Ramos (cell line): ENCODE data around the gene COG5.

Experiments
- in situ Hi-C: fragments of 300-500 bp; cut with MboI; formaldehyde crosslinking; loops from one replicate; pipeline ENCODE4 v1.14.3; 2022; ENCODE audit warnings: low sequenced_read_pairs; ENCODE audit not compliant: unreplicated experiment

The COG5 gene

DNA sequence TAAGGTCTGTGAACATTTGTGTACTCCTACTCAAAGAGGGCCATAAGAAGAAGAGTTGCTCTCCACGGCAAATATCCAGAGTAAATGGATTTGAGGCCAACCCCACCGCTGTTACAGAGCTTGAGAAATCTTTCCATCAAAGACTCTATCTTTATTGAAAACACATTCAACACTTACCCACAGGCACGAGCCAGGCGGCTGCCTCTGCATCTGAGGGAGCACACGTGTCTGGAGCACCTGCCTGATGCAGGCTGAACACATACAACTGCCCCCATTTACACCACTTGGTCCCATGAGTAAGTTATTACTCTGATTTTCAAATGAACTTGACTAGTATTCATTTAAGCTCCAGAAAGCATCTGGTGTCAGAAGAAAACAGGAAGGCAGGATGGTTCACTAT, 356.3 kb downstream of the COG5 start:
- in situ Hi-C loops, result no loop called here

- in situ Hi-C loops, result no loop called here
Measured at GRCh38 chr7:107206706-107207105, 357.0 kb downstream of the COG5 start.

GRCh38 chr7:107206136-107206535, 357.6 kb downstream of the COG5 start:
- in situ Hi-C loops, result no loop called here

GRCh38 chr7:107203607-107204006, 360.1 kb downstream of the COG5 start:
- in situ Hi-C loops, result no loop called here

GRCh38 chr7:107201795-107202450, 361.8 kb downstream of the COG5 start:
- in situ Hi-C loops, result no loop called here

DNA sequence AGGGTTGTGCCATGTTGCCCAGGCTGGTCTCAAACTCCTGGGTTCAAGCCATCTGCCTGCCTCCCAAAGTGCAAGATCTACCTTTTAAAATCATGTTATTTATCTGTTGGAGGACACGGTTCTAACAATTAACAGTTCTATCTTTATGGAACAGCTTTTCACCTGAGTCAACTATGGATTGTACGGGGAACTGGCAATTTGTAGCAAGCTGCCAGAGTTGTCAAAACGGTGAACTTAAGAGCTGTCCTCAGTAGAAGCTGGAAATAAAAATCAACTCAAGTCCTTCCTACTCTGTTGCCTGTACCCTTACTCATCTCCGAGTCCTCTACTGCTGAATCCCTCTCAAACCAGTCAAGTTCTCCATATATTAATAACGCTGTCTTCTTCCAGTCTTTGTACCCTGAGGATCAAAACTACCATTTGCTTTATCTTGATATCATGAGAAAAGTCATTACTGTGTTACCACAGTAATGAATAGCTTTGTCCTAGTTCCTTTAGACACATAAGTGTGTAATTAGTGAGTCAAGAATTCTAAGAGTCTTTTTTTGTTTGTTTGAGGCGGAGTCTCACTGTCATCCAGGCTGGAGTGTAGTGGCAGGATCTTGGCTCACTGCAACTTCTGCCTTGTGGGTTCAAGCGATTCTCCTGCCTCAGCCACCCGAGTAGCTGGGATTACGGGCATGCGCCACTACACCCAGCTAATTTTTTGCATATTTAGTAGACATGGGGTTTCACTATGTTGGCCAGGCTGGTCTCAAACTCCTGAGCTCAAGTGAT, 366.7 kb downstream of the COG5 start:
- in situ Hi-C loops, result loop anchor here (25.0 kb wide), 1 partner anchor 540 kb away; the partner anchor contains the start of gene CBLL1

GRCh38 chr7:107194052-107194451, 369.7 kb downstream of the COG5 start:
- in situ Hi-C loops, result loop anchor here (25.0 kb wide), 1 partner anchor 543 kb away; the partner anchor contains the start of gene CBLL1

DNA sequence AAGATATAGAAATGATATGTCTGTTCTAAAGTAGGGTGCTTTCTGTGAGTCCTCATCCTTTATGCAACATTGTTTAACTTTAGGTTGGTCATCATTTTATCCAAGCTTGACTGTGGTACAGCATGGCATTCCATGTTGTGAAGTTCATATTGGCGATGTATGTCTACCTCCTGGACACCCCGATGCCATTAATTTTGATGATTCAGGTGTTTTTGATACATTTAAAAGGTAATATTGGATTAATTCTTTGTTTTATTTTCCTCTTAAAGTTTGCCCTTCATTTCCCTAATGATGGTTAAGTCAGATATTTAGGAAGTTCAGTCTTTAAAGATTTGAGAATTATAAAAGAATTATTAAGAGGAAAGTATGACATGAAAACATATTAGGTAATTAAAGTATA, 373.6 kb downstream of the COG5 start:
- in situ Hi-C loops, result loop anchor here (25.0 kb wide), 1 partner anchor 547 kb away; the partner anchor contains the start of gene CBLL1

GRCh38 chr7:107187774-107188173, 375.9 kb downstream of the COG5 start:
- in situ Hi-C loops, result loop anchor here (10.0 to 25.0 kb wide), 2 partner anchors 550 to 687 kb away; partner anchors contain the start of gene CBLL1

GRCh38 chr7:107186240-107186639, 377.5 kb downstream of the COG5 start:
- in situ Hi-C loops, result loop anchor here (10.0 to 25.0 kb wide), 2 partner anchors 551 to 689 kb away; partner anchors contain the start of gene CBLL1

- in situ Hi-C loops, result loop anchor here (10.0 to 25.0 kb wide), 2 partner anchors 552 to 689 kb away; partner anchors contain the start of gene CBLL1
Measured at GRCh38 chr7:107185716-107186115, 378.0 kb downstream of the COG5 start.

DNA sequence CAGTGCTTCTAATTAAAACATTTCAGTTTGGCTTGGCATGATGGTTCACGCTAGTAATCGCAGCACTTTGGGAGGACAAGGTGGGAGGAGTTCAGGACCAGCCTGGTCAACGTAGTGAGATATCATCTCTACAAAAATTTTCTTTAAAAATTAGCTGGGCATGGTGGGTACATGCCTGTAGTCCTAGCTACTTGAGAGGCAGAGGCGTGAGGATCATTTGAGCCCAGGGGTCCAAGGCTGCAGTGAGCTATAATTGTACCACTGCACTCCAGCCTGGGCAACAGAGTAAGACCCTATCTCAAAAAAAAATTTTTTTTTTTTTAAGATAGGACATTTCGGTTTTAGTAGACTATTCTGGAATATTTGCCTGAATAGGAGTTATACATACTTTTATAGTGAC, 382.5 kb downstream of the COG5 start:
- in situ Hi-C loops, result loop anchor here (10.0 to 25.0 kb wide), 2 partner anchors 556 to 694 kb away; partner anchors contain the start of gene CBLL1

- in situ Hi-C loops, result loop anchor here (10.0 to 25.0 kb wide), 2 partner anchors 557 to 694 kb away; partner anchors contain the start of gene CBLL1
Measured at GRCh38 chr7:107180378-107180777, 383.3 kb downstream of the COG5 start.

DNA sequence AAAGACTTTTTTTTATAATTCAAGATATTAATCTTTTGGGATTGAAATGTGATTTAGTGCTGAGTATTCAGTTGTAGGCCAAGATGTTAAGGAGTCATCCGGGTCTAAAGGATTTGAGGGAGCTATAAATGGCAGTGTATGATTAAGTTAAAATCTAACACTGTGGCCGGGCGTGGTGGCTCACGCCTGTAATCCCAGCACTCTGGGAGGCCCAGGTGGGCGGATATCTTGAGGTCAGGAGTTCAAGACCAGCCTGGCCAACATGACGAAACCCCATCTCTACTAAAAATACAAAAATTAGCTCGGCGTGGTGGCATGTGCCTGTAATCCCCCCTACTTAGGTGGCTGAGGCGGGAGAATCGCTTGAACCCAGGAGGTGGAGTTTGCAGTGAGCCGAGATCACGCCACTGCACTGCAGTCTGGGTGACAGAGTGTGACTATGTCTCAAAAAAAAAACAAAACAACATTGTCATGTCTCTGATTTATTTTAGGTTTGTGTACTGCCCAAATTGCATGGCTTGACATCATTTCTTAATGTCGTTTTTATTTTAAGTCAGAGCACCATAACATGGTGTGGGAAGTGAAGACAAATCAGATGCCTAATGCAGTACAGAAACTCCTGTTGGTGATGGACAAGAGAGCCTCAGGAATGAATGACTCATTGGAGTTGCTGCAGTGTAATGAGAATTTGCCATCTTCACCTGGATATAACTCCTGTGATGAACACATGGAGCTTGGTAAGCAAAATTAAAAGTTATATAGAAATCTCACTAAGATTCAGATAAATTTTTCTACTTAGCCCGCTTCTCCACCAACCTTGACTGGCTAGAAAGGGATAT, 384.2 kb downstream of the COG5 start:
- in situ Hi-C loops, result loop anchor here (10.0 to 25.0 kb wide), 2 partner anchors 558 to 695 kb away; partner anchors contain the start of gene CBLL1

DNA sequence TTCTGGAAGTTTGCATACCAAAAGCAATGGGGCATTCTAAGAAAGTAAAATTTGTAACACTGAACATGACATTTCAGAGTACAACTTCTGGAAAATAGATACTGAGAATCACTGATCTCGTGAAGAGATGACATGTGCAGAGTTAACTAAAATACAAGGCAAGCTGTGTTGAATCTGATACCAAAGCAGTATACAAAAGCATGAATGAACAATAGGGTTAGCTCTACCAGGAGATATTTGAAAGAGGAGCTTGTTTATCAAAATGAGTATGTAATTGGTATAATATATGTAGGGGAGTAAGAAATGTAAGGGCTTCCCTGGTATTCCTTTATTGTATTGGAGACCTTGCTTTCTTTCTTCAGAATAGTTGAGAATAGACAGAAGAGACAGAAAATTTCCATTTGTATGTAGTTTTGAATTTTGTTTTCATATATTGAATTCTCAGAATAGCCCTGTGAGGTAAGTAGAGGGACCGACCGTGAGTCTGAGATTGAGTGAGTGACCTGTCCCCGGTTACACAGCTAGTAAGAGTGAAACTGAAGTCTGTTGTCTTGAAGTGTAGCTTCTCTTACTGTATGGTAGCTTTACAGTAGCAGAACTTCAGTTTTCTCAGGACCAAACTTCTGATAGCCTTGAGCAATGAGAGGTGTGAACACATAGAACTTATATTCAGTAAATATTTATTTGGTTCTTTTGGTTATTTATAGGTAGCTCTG, 389.9 kb downstream of the COG5 start:
- in situ Hi-C loops, result no loop called here

- in situ Hi-C loops, result no loop called here
Measured at GRCh38 chr7:107173191-107173590, 390.5 kb downstream of the COG5 start.

GRCh38 chr7:107172276-107173032, 391.3 kb downstream of the COG5 start:
- in situ Hi-C loops, result no loop called here

- in situ Hi-C loops, result no loop called here
Measured at GRCh38 chr7:107171496-107171895, 392.2 kb downstream of the COG5 start.
